Suppressor macrophage treated with lipopolysaccharide for 1 hour (primary cell): ENCODE results near the gene DDAH2.

Source experiments
- DNase-seq, 3 donors: peaks; one replicate each; pipeline ENCODE4 v3.0.0-alpha.2; 2020 to 2022

DDAH2 gene

GRCh38 chr6:31730631-31731086, 1.6 kb upstream of the DDAH2 start:
- DNase-seq = no peak

GRCh38 chr6:31729979-31730630, 1.0 kb upstream of the DDAH2 start:
- DNase-seq = peak; percentile 78 to 91 (median 78)

DNA sequence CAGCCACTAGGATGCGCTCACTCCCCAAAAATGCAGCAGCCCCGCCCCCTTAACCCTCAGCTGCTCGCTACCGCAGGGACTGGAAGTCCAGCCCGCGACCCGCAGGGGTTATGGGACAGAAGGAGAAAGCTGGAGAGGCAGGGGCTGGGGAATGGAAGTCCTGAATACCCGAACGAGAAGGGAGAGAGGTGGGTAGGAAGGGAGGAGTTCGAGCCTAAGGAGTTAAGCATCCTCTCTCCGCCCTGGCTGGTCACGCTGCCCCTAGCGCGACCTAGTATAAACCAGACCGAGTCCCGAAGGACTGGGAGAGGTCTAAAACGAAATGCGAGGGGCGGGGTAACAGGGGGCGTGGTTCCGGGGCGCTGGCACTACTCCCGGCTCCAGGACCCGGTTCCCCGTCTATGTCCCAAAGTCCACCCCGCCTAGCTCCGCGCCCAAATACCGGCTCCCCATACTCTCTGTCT, 448 bp upstream of the DDAH2 start:
- DNase-seq = peak; percentile 87 to 94 (median 91)

- peak in 1 of 3 donors; percentile 39 for DNase-seq
Measured at GRCh38 chr6:31727717-31728671, 1.1 kb downstream of the DDAH2 start.

GRCh38 chr6:31727034-31727716, 1.9 kb downstream of the DDAH2 start:
- DNase-seq = peak; percentile 89 to 93 (median 91)

GRCh38 chr6:31725502-31726350, 3.4 kb downstream of the DDAH2 start:
- peak; percentile 87 to 94 (median 92) for DNase-seq

DNA sequence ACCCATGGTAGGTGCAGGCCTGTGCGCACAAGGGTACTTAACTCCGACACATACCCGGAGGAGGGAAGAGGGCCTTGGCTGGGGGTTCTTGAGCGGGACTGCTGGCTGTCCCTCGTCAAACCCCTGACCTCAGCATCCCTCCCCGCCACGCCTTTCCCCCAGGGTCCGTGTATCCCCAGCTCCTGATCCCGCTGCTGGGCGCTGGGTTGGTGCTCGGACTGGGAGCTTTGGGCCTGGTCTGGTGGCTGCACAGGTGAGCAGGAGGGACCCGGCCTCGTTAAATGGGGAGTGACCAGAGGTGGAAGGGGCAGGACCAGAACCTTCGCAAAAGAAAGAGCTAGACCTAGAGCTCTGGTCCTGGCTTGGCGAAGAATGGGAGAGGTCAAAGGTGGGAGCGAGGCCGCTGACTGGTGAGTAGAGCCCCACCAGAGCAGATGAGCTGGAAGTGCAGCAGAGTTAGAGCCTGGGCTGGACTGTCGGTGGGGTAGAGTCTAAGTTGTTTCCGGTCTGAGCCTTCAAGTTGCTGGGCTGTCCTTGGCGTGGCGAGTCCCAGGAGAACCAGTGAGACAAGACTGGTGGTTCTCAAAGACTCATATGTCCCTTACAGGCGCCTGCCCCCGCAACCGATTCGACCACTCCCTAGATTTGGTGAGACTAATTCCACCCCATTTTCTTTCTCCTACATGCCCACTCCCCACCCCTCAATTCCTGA, 5.0 kb downstream of the DDAH2 start:
- DNase-seq = no peak

DNA sequence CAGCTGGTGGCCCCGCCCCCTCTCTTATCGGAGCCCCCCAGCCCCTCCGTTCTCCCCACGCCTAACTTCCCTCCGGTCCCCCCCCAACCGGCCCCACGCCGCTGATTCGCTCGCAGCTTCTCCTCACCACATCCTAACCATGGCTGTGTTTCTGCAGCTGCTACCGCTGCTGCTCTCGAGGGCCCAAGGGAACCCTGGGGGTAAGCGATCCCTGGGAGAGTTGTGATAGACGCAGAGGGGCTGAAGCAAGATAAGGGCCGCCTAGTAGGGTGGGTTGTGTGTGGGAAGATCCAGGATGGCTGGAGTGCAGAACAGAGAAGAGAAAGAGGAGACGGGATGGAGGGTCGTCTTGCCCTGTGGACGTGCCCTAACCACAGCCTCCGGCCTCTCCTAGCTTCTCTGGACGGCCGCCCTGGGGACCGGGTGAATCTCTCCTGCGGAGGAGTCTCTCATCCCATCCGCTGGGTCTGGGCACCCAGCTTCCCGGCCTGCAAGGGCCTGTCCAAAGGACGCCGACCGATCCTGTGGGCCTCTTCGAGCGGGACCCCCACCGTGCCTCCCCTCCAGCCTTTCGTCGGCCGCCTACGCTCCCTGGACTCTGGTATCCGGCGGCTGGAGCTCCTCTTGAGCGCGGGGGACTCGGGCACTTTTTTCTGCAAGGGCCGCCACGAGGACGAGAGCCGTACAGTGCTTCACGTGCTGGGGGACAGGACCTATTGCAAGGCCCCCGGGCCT, 5.7 kb downstream of the DDAH2 start, which contains the start of gene MPIG6B:
Gene MPIG6B (plus strand): TSS at position 129 of the 735 bp plus-strand sequence. CDS start 11 bp downstream, at position 140.
- no peak for DNase-seq

DNA sequence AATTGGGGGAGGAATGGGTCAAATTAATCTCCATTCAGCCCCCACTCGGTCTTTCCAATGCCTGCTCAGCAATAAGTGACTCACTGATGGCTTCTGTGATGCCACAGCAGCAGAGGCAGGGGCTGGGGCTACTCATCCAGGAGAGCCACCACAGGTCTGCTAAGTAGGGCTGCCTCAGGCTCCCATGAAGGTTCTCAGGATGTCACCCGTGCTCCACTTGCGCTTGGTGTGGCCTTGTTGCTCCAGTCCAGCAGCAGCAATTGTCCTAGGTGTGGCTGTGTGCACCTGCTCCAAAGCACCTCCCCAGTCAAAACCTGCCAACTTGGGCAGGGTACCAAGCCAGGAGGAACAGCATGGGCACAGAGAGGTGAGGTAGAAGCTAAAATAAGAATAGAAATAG, 6.9 kb downstream of the DDAH2 start:
- DNase-seq = no peak

- no peak for DNase-seq
Measured at GRCh38 chr6:31721351-31722020, 7.6 kb downstream of the DDAH2 start, which contains the start of gene LY6G6C. Gene LY6G6C, minus strand, starts transcription at chr6:31721746. Its CDS starts 67 bp downstream, at chr6:31721679.

GRCh38 chr6:31720196-31720770, 8.8 kb downstream of the DDAH2 start:
- no peak for DNase-seq

DNA sequence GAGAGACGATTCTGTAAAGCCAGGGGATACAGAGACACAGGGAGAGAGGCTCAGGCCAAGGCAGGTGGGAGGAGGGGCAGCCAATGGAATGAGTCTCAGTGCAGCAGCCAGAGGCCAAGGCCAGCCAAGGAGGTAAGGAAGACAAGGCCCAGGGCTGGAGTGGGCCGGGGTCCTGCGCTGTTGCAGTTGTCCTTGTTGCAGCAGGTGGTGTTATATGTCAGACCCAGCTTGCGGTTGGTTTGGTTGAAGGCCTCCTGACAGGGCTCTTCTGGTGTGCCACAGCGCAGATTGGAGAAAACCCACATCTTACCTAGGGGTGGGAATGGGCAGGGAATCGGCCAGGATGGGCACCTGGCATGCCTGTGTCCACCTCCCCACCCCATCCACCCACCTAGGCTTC, 10.1 kb downstream of the DDAH2 start:
- DNase-seq = no peak

GRCh38 chr6:31718265-31718664, 10.8 kb downstream of the DDAH2 start:
- no peak for DNase-seq

DNA sequence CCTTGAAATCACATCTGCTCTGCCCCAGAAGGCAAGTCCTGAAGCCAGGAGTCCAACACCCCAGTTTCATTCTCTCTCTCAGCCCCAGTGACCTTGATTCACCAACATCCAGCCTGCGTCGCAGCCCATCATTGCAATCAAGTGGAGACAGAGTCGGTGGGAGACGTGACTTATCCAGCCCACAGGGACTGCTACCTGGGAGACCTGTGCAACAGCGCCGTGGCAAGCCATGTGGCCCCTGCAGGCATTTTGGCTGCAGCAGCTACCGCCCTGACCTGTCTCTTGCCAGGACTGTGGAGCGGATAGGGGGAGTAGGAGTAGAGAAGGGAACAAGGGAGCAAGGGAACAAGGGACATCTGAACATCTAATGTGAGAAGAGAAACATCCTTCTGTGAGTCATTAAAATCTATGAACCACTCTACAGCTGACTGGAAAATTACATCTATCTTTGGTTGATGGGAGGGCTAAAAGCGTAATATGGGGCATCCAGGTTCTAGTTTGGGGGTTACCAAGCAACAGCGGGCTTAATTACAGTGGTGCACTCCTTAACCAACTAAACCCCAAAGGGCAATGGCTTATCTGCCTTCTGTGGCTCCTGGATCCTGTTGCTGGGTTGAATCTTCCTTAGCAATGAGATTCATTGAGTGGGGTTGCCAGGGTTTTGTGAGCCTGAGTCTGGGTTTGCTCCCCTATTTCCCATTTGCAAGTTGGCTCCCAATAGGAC, 11.4 kb downstream of the DDAH2 start:
- DNase-seq = no peak

- no peak for DNase-seq
Measured at GRCh38 chr6:31715022-31715958, 13.8 kb downstream of the DDAH2 start, which contains the start of gene LY6G6D. Gene LY6G6D, plus strand, starts transcription at chr6:31715348. Its CDS starts 8 bp downstream, at chr6:31715356.

GRCh38 chr6:31713991-31714684, 15.0 kb downstream of the DDAH2 start:
- DNase-seq = peak in 1 of 3 donors; percentile 19

DNA sequence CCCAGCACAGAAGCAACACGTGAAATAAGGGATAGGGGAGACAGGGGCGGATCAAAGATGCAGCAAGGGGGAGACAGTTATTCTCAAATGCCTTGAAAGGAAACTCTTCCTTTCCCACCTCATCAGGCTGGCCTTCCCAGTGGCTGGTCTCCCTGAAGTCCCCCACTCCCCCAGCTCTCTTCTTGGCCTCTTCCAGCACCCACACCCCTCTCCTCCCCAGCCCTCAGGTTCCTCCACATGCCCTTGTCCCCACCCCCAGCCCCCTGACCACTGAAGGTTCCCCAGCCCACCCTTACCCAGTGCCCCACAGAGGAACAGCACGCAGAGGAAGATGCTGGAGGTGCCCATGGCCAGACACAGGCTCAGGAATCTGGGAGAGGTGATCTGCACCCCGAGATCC, 15.6 kb downstream of the DDAH2 start:
- DNase-seq = no peak
